ENCODE results near the gene COPA. TPM values are rescaled to one million over a fixed set of nuclear protein-coding genes. Genes with fewer than 3 reads are reported as not detected.

The COPA gene
- total RNA-seq, 4 donors from 2014 or later: 118 to 179 (median 155) TPM

GRCh38 chr1:160344241-160344640, 1.2 kb upstream of the COPA start:
- no peak for TF ChIP-seq CTCF (IDR thresholded peaks at IDR 0.05)
- ATAC-seq (ENCODE audit: low FRiP score): no peak
- no peak for DNase-seq (ENCODE audit: low spot score)

GRCh38 chr1:160342526-160342925, 524 bp downstream of the COPA start:
- no peak for TF ChIP-seq CTCF (IDR thresholded peaks at IDR 0.05)
- ATAC-seq (ENCODE audit: low FRiP score): no peak
- DNase-seq (ENCODE audit: low spot score): no peak

- no peak for TF ChIP-seq CTCF (IDR thresholded peaks at IDR 0.05)
- DNase-seq (ENCODE audit: low spot score): no peak
- no peak for ATAC-seq (ENCODE audit: low FRiP score)
Observed at GRCh38 chr1:160340866-160341265, 2.2 kb downstream of the COPA start.

GRCh38 chr1:160340146-160340545, 2.9 kb downstream of the COPA start:
- ATAC-seq (ENCODE audit: low FRiP score) (no peak), DNase-seq (ENCODE audit: low spot score) (no peak)
- no peak for TF ChIP-seq CTCF (IDR thresholded peaks at IDR 0.05)

GRCh38 chr1:160338580-160338979, 4.5 kb downstream of the COPA start:
- no peak for ATAC-seq (ENCODE audit: low FRiP score)
- DNase-seq (ENCODE audit: low spot score): no peak
- TF ChIP-seq CTCF (IDR thresholded peaks at IDR 0.05): no peak

GRCh38 chr1:160332516-160332915, 10.5 kb downstream of the COPA start:
- ATAC-seq (ENCODE audit: low FRiP score) (no peak), DNase-seq (ENCODE audit: low spot score) (no peak)
- TF ChIP-seq CTCF (IDR thresholded peaks at IDR 0.05): no peak

- no peak for TF ChIP-seq CTCF (IDR thresholded peaks at IDR 0.05)
- no peak for DNase-seq (ENCODE audit: low spot score)
- no peak for ATAC-seq (ENCODE audit: low FRiP score)
Observed at GRCh38 chr1:160330119-160330518, 12.9 kb downstream of the COPA start.
